ENCODE results near the gene ZGPAT. TPM values are rescaled to one million over a fixed set of nuclear protein-coding genes. Genes with fewer than 3 reads are reported as not detected.

Gene ZGPAT
- total RNA-seq, 1 experiment from 2014 or later = 27.6 TPM

GRCh38 chr20:63781181-63781580 is 73.3 kb downstream of the ZGPAT start:
- no peak overlapping the region for H3K4ac ChIP-seq (ENCODE audit: low read depth, low read length)
- no peak overlapping the region for H2BK15ac ChIP-seq (ENCODE audit: low read depth, low read length)
- DNase-seq = no peak
- H3K9me3 Mint-ChIP-seq = no peaks in the 10 kb centered on the region; a peak in 2 of 5 replicates
- H3K9ac ChIP-seq (ENCODE audit: extremely low read depth, insufficient read length, low read length) = no peak overlapping the region
- no peak overlapping the region for H4K5ac ChIP-seq (ENCODE audit: insufficient read length, low read depth, low read length)
- no peaks in the 10 kb centered on the region for H4K20me1 ChIP-seq (ENCODE audit: control insufficient read depth, insufficient read depth, insufficient read length)
- H2AFZ ChIP-seq (ENCODE audit: low read length) = no peak overlapping the region
- no peaks in the 10 kb centered on the region; the same call in 1 of the 2 replicates for H3K27me3 Mint-ChIP-seq (ENCODE audit: low read depth)
- no peak overlapping the region for H2BK20ac ChIP-seq (ENCODE audit: low read depth, low read length, poor library complexity, severe bottlenecking)
- WGBS (ENCODE audit: extremely low coverage, insufficient read length, low lambda C conversion rate) = no CpG with 5 or more reads among the region's 14 CpGs
- H3K4me1 ChIP-seq (ENCODE audit: insufficient read depth, low read length) = no peaks in the 10 kb centered on the region
- no peak overlapping the region for H3K27ac Mint-ChIP-seq
- no peaks in the 10 kb centered on the region for H3K9me3 ChIP-seq (ENCODE audit: control insufficient read depth, low read depth, low read length)
- H3K27me3 ChIP-seq (ENCODE audit: insufficient read depth, low read length) = no peaks in the 10 kb centered on the region
- H3K23ac ChIP-seq (ENCODE audit: insufficient read length, low read depth, low read length) = no peak overlapping the region
- H3K79me2 ChIP-seq (ENCODE audit: insufficient read depth, low read length) = peaks cover 2% of the 10 kb centered on the region; the same call in 1 of the 2 replicates
- H3K4me1 Mint-ChIP-seq = peaks cover 10% of the 10 kb centered on the region in 2 experiments
- no peak overlapping the region for H3K18ac ChIP-seq (ENCODE audit: insufficient read length, low read depth, low read length)
- TF ChIP-seq, protein P1, sequence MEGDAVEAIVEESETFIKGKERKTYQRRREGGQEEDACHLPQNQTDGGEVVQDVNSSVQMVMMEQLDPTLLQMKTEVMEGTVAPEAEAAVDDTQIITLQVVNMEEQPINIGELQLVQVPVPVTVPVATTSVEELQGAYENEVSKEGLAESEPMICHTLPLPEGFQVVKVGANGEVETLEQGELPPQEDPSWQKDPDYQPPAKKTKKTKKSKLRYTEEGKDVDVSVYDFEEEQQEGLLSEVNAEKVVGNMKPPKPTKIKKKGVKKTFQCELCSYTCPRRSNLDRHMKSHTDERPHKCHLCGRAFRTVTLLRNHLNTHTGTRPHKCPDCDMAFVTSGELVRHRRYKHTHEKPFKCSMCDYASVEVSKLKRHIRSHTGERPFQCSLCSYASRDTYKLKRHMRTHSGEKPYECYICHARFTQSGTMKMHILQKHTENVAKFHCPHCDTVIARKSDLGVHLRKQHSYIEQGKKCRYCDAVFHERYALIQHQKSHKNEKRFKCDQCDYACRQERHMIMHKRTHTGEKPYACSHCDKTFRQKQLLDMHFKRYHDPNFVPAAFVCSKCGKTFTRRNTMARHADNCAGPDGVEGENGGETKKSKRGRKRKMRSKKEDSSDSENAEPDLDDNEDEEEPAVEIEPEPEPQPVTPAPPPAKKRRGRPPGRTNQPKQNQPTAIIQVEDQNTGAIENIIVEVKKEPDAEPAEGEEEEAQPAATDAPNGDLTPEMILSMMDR (conservative IDR thresholded peaks at IDR 0.05) = no peak
- no peak overlapping the region for H3K14ac ChIP-seq (ENCODE audit: insufficient read depth, low read length)
- no peak overlapping the region for H3T11ph ChIP-seq (ENCODE audit: low read length)
- no peak overlapping the region for H3K27ac ChIP-seq (ENCODE audit: insufficient read length, low read depth, low read length)
- no peak overlapping the region for H2BK5ac ChIP-seq (ENCODE audit: insufficient read length, low read length)
- no peak overlapping the region for H3K56ac ChIP-seq (ENCODE audit: insufficient read length, low read depth, low read length)
- no peak overlapping the region for H3K4me3 Mint-ChIP-seq
- H3K23me2 ChIP-seq (ENCODE audit: insufficient read length, low read depth, low read length, poor library complexity, severe bottlenecking) = no peaks in the 10 kb centered on the region
- no peak overlapping the region for H4K91ac ChIP-seq (ENCODE audit: insufficient read length, low read depth, low read length)
- H2BK120ac ChIP-seq (ENCODE audit: low read depth, low read length, poor library complexity, severe bottlenecking) = no peak overlapping the region
- H3K79me1 ChIP-seq (ENCODE audit: insufficient read depth, low read depth, low read length, poor library complexity, severe bottlenecking) = peaks cover 5% of the 10 kb centered on the region
- no peak overlapping the region for H3K4me2 ChIP-seq (ENCODE audit: insufficient read depth, insufficient read length, low read length)
- no peak overlapping the region for H2BK12ac ChIP-seq (ENCODE audit: insufficient read length, low read depth, low read length)
- H2AK5ac ChIP-seq (ENCODE audit: insufficient read length, low read length) = no peak overlapping the region
- peaks cover 3 to 16% (median 14%) of the 10 kb centered on the region in 3 experiments; a peak in 6 of 7 replicates for H3K36me3 Mint-ChIP-seq (ENCODE audit: insufficient read depth in 1 of 3, low read depth in 3 of 3)
- H4K8ac ChIP-seq (replicated peaks; ENCODE audit: insufficient read length, low read depth, low read length) = no peak overlapping the region

Data from H9 (cell line).